Stimulated activated CD8-positive, alpha-beta memory T cell treated with anti-CD3 and anti-CD28 coated beads, Interleukin-12 subunit alpha, Interleukin-12 subunit beta, amount 100 ng/mL, for 24 hours (primary cell): Measurements from ENCODE around the gene GPSM1.

Source experiments
- DNase-seq: peaks from one replicate; pipeline ENCODE4 v3.0.0-alpha.2; 2020; ENCODE audit errors: extremely low read depth

The GPSM1 gene

GRCh38 chr9:136327304-136327974 is at the start of gene GPSM1:
Gene GPSM1, plus strand, starts transcription at chr9:136327539. Its CDS starts 157 bp downstream, at chr9:136327696.
- no peak for DNase-seq

- DNase-seq: no peak
Observed at GRCh38 chr9:136277746-136278145, 49.6 kb upstream of the GPSM1 start.

- DNase-seq: no peak
Observed at GRCh38 chr9:136278221-136278620, 49.1 kb upstream of the GPSM1 start.

GRCh38 chr9:136278894-136279293 is 48.4 kb upstream of the GPSM1 start:
- DNase-seq: no peak

GRCh38 chr9:136279471-136279870 is 47.9 kb upstream of the GPSM1 start:
- no peak for DNase-seq

- no peak for DNase-seq
Observed at GRCh38 chr9:136280535-136281315, 46.6 kb upstream of the GPSM1 start.

GRCh38 chr9:136281421-136282271 is 45.7 kb upstream of the GPSM1 start:
- no peak for DNase-seq

- DNase-seq: no peak
Observed at GRCh38 chr9:136282272-136282861, 45.0 kb upstream of the GPSM1 start.

GRCh38 chr9:136283291-136284235 is 43.8 kb upstream of the GPSM1 start:
- DNase-seq: peak; percentile 25

- DNase-seq: no peak
Observed at GRCh38 chr9:136284311-136284710, 43.0 kb upstream of the GPSM1 start.

- no peak for DNase-seq
Observed at GRCh38 chr9:136284951-136285350, 42.4 kb upstream of the GPSM1 start.

- DNase-seq: no peak
Observed at GRCh38 chr9:136285501-136286358, 41.6 kb upstream of the GPSM1 start.

- DNase-seq: no peak
Observed at GRCh38 chr9:136286359-136286986, 40.9 kb upstream of the GPSM1 start.

- no peak for DNase-seq
Observed at GRCh38 chr9:136286987-136287379, 40.4 kb upstream of the GPSM1 start.

GRCh38 chr9:136287960-136288753 is 39.2 kb upstream of the GPSM1 start:
- DNase-seq: no peak

GRCh38 chr9:136289651-136290507 is 37.5 kb upstream of the GPSM1 start:
- no peak for DNase-seq

GRCh38 chr9:136290508-136291000 is 36.8 kb upstream of the GPSM1 start:
- no peak for DNase-seq
